H1 (cell line): Measurements from ENCODE around the gene IL17RA. TPM values are rescaled to one million over a fixed set of nuclear protein-coding genes. Genes with fewer than 3 reads are reported as not detected.

Experiments
- CHD7 ChIP-seq: fragments of 300-600 bp; sonication (generic); IDR thresholded peaks from 2 replicates; pipeline ENCODE4 v1.7.1; 2012; ENCODE audit warnings: low read length, moderate library complexity, mild to moderate bottlenecking, inconsistent platforms; ENCODE audit not compliant: insufficient replicate concordance
- RFX5 ChIP-seq: IDR thresholded peaks from 2 replicates; pipeline ENCODE4 v1.6.1; 2011; ENCODE audit warnings: low read depth, low read length, improper control_type of control experiment, borderline replicate concordance
- polyA plus RNA-seq, 7 experiments: library from polyadenylated mRNA; depleted of rRNA in 3 of 7; stranded (reverse) in 5 of 7; unstranded in 2 of 7; fragments of >200 nt in 5 of 7; fragments of 200-250 nt in 2 of 7; gene quantifications; 1 replicate in 5 of 7; 2 replicates in 1 of 7; 4 replicates in 1 of 7; pipeline versions ENCODE4 v1.2.1 to v1.2.3, GENCODE V29; 2011 to 2013; ENCODE audit warnings: missing spikeins in 2 of 7, mixed read lengths in 2 of 7
- total RNA-seq: library from RNA; stranded (reverse); fragmentation: NEBNext Ultra II Directional; extraction: Animal tissue kit (Norgen Biotek cat#: 25700); gene quantifications from 2 replicates; pipeline ENCODE4 v1.2.1, GENCODE V29; 2021

The IL17RA gene
- total and polyA plus RNA-seq, 2 of the 8 experiments (the other 6 are each of a cell fraction or from before 2014, with no cell fraction given): 5.6 to 9.9 TPM

GRCh38 chr22:17152340-17152739 is 67.5 kb downstream of the IL17RA start (continued):
- TF ChIP-seq CHD7: no peak
- TF ChIP-seq RFX5: no peak
